HCT116 (cell line): ENCODE data around the gene CC2D2B. TPM values are rescaled to one million over a fixed set of nuclear protein-coding genes. Genes with fewer than 3 reads are reported as not detected.

Experiments used
- ATAC-seq: fragments of 200-7000 bp; cut with Tn5 transposase; 2 replicates; pipeline ENCODE4 v1.9.1; 2020; ENCODE audit warnings: mild to moderate bottlenecking, moderate library complexity
- BruUV-seq: library from RNA; stranded (reverse); fragments of 400-500 nt; replicated peaks from 2 replicates; lab custom pipeline; 2021; lab: Mats Ljungman, UMichigan
- CTCF ChIA-PET: fragments of 300-600 bp; sonication (Branson Sonifier 250); formaldehyde crosslinking; loops from one replicate; lab custom pipeline; 2021; ENCODE audit warnings: antibody characterized with exemption; lab: Charles Lee
- POLR2A ChIA-PET: fragments of 300-600, 350-600 bp; sonication (Branson Sonifier 250); formaldehyde crosslinking; loops from one replicate; lab custom pipeline; 2021; ENCODE audit warnings: antibody characterized with exemption; lab: Charles Lee
- RAD21 ChIA-PET, 2 experiments: fragments of 300-600 bp; sonication (Branson Sonifier 250); formaldehyde crosslinking; loops; one replicate each; lab custom pipeline; 2023; ENCODE audit warnings: low total read pairs in 2 of 2; ENCODE audit not compliant: uncharacterized antibody in 2 of 2, unreplicated experiment in 2 of 2, low non-redundant PET in 1 of 2; lab: Charles Lee
- DNase-seq: peaks from one replicate; pipeline ENCODE4 v3.0.0-alpha.2; 2010; ENCODE audit warnings: low read depth, low spot score
- H2AFZ ChIP-seq: fragments of 200-600 bp; shearing (Covaris generic), sonication (generic); 2 replicates; pipeline ENCODE4 v1.6.1; 2017; ENCODE audit warnings: low read depth, mixed run types, mixed read lengths, antibody characterized with exemption, low read length; ENCODE audit not compliant: poor library complexity, severe bottlenecking
- H3K27ac ChIP-seq: 2 replicates; pipeline ENCODE4 v1.5.1; 2012; ENCODE audit warnings: low read depth, low read length
- H3K27me3 ChIP-seq: fragments of 200-600 bp; sonication (generic); 2 replicates; pipeline ENCODE4 v1.6.1; 2016; ENCODE audit warnings: mixed run types, low read length, mixed read lengths; ENCODE audit not compliant: insufficient read depth
- H3K36me3 ChIP-seq, 2 experiments: fragments of 200-500 bp in 1 of 2; fragments of 200-600 bp in 1 of 2; sonication (Bioruptor generic) in 1 of 2; sonication (generic) in 1 of 2; 2 replicates each; pipeline versions ENCODE4 v1.5.1 to v1.6.1; 2014 to 2016; ENCODE audit warnings: low read length in 2 of 2, inconsistent platforms in 1 of 2, mixed read lengths in 1 of 2, mixed run types in 1 of 2; ENCODE audit not compliant: insufficient read depth in 2 of 2, control insufficient read depth in 1 of 2
- H3K4me1 ChIP-seq, 2 experiments: fragments of 200-600 bp in 1 of 2; sonication (generic) in 1 of 2; 2 replicates each; pipeline versions ENCODE4 v1.5.1 to v1.6.1; 2012 to 2017; ENCODE audit warnings: low read length in 2 of 2, inconsistent platforms in 1 of 2, mild to moderate bottlenecking in 1 of 2, mixed read lengths in 1 of 2, mixed run types in 1 of 2, moderate library complexity in 1 of 2; ENCODE audit not compliant: insufficient read depth in 2 of 2, control insufficient read depth in 1 of 2
- H3K4me2 ChIP-seq: fragments of 200-600 bp; sonication (generic); 2 replicates; pipeline ENCODE4 v1.6.1; 2017; ENCODE audit warnings: mixed run types, low read length, mixed read lengths
- H3K4me3 ChIP-seq, 2 experiments: fragments of 200-600 bp in 1 of 2; sonication (generic) in 1 of 2; replicated peaks in 1 of 2; 2 replicates each; pipeline ENCODE4 v1.5.1; 2011 to 2016; ENCODE audit warnings: low read length in 2 of 2, control low read depth in 1 of 2, low read depth in 1 of 2, mild to moderate bottlenecking in 1 of 2, mixed read lengths in 1 of 2, mixed run types in 1 of 2
- H3K79me2 ChIP-seq: fragments of 200-600 bp; sonication (generic); 2 replicates; pipeline ENCODE4 v1.6.1; 2017; ENCODE audit warnings: mild to moderate bottlenecking, mixed run types, low read length, moderate library complexity, mixed read lengths; ENCODE audit not compliant: insufficient read depth
- H3K9ac ChIP-seq: fragments of 200-600 bp; sonication (generic); 2 replicates; pipeline ENCODE4 v1.6.1; 2016; ENCODE audit warnings: low read length, mixed read lengths
- H3K9me2 ChIP-seq: fragments of 200-600 bp; sonication (generic), shearing (Covaris generic); 2 replicates; pipeline ENCODE4 v1.6.1; 2017; ENCODE audit warnings: mixed run types, mild to moderate bottlenecking, moderate library complexity; ENCODE audit not compliant: insufficient read depth
- H3K9me3 ChIP-seq, 2 experiments: fragments of 200-500 bp in 1 of 2; fragments of 200-600 bp in 1 of 2; sonication (Bioruptor generic) in 1 of 2; sonication (generic) in 1 of 2; 2 replicates each; pipeline ENCODE4 v1.6.1; 2014 to 2017; ENCODE audit warnings: low read length in 2 of 2, mixed read lengths in 2 of 2, inconsistent platforms in 1 of 2, low read depth in 1 of 2, mild to moderate bottlenecking in 1 of 2, mixed run types in 1 of 2, moderate library complexity in 1 of 2; ENCODE audit not compliant: control insufficient read depth in 1 of 2, insufficient read depth in 1 of 2
- H4K20me1 ChIP-seq: fragments of 200-600 bp; sonication (generic), shearing (Covaris generic); 2 replicates; pipeline ENCODE4 v1.6.1; 2017; ENCODE audit warnings: mixed run types, mild to moderate bottlenecking, moderate library complexity; ENCODE audit not compliant: insufficient read depth
- CBX3 ChIP-seq: IDR thresholded peaks from 2 replicates; pipeline ENCODE4 v1.6.1; 2012; ENCODE audit warnings: low read depth
- CEBPB ChIP-seq: IDR thresholded peaks from 2 replicates; pipeline ENCODE4 v1.6.1; 2012; ENCODE audit warnings: low read depth
- ELF1 ChIP-seq: IDR thresholded peaks from 2 replicates; pipeline ENCODE4 v1.6.1; 2012; ENCODE audit warnings: low read depth, borderline replicate concordance
- POLR2A ChIP-seq: IDR thresholded peaks from 2 replicates; pipeline ENCODE4 v1.7.0; 2011; ENCODE audit warnings: borderline replicate concordance; ENCODE audit not compliant: insufficient read depth, insufficient read length; ENCODE audit errors: extremely low read depth
- POLR2AphosphoS5 ChIP-seq: IDR thresholded peaks from 2 replicates; pipeline ENCODE4 v1.6.1; 2011; ENCODE audit warnings: mild to moderate bottlenecking, low read depth, low read length, moderate library complexity
- RAD21 ChIP-seq: IDR thresholded peaks from 2 replicates; pipeline ENCODE4 v1.6.1; 2012; ENCODE audit warnings: low read depth, mild to moderate bottlenecking
- SIN3A ChIP-seq: IDR thresholded peaks from 2 replicates; pipeline ENCODE4 v1.6.1; 2012; ENCODE audit warnings: low read depth
- SP1 ChIP-seq: IDR thresholded peaks from 2 replicates; pipeline ENCODE4 v1.6.1; 2012; ENCODE audit warnings: low read depth
- TCF7L2 ChIP-seq: IDR thresholded peaks from 2 replicates; pipeline ENCODE4 v1.7.0; 2011; ENCODE audit warnings: borderline replicate concordance, inconsistent platforms; ENCODE audit not compliant: insufficient read depth, insufficient read length; ENCODE audit errors: extremely low read depth
- ZFX ChIP-seq: fragments of 450-650 bp; IDR thresholded peaks from 2 replicates; pipeline ENCODE4 v1.6.1; 2017
- ZNF274 ChIP-seq: fragments of 200-500 bp; sonication (Bioruptor generic); IDR thresholded peaks from 2 replicates; pipeline ENCODE4 v1.6.1; 2014; ENCODE audit warnings: mild to moderate bottlenecking, low read depth, low read length, inconsistent platforms
- intact Hi-C: fragments of 100-400 bp; cut with micrococcal nuclease; formaldehyde crosslinking; loops from 2 replicates; pipeline ENCODE4 v1.10.0; 2022
- total RNA-seq: library from RNA; stranded (reverse); gene quantifications from one replicate; pipeline ENCODE4 v1.2.1, GENCODE V29; 2021; ENCODE audit not compliant: unreplicated experiment
- TF ChIP-seq, protein P1 (sequence below): IDR thresholded peaks from 2 replicates; pipeline ENCODE4 v1.6.1; 2012; ENCODE audit warnings: low read depth
- TF ChIP-seq, protein P2 (sequence below), 3 experiments: fragments of 200-600 bp in 1 of 3; sonication (generic) in 1 of 3; IDR thresholded peaks in 2 of 3; conservative IDR thresholded peaks in 1 of 3; 2 replicates each; pipeline ENCODE4 v1.5.1; 2012 to 2017; ENCODE audit warnings: low read depth in 2 of 3, low read length in 2 of 3, antibody characterized with exemption in 1 of 3, borderline replicate concordance in 1 of 3, control low read depth in 1 of 3, mild to moderate bottlenecking in 1 of 3, mixed read lengths in 1 of 3, mixed run types in 1 of 3, moderate library complexity in 1 of 3; ENCODE audit not compliant: insufficient read depth in 1 of 3
- TF ChIP-seq, protein P3 (sequence below): IDR thresholded peaks from 2 replicates; pipeline ENCODE4 v1.6.1; 2011; ENCODE audit warnings: mild to moderate bottlenecking, low read length, moderate library complexity; ENCODE audit not compliant: insufficient replicate concordance; ENCODE audit errors: extremely low read depth

Gene CC2D2B
- total RNA-seq, 1 experiment from 2014 or later = 0.20 TPM

DNA sequence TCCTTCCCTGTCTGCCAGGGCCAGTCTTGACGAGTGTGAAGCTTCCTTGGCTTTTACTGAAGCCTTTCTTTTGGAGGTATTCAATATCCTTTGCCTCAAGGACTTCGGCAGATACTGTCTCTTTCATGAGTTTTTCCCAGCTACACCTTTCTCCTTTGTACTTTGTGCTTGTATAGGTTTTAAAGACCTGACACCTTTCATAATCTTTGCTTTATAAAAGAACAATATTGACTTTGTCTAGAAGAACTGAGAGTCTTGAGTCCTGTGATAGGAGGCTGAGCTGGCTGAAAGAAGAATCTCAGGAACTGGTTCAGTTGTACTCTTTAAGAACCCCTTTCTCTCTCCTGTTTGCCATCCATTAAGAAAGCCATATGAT, 41.3 kb upstream of the CC2D2B start:
- H4K20me1 ChIP-seq = no peaks in the 10 kb centered on the region
- ATAC-seq = no peak
- no peaks in the 10 kb centered on the region for H3K9me2 ChIP-seq
- H3K27me3 ChIP-seq = no peaks in the 10 kb centered on the region
- POLR2A ChIA-PET = no interaction called here
- no peak overlapping the region for H3K9ac ChIP-seq
- no peak overlapping the region for H3K4me3 ChIP-seq
- no peaks in the 10 kb centered on the region for H3K36me3 ChIP-seq
- intact Hi-C loops = no loop called here
- RAD21 ChIA-PET = no interaction called here
- TF ChIP-seq CEBPB (no peak), SIN3A (no peak)
- no peaks in the 10 kb centered on the region for H3K79me2 ChIP-seq
- H3K4me1 ChIP-seq = no peaks in the 10 kb centered on the region
- DNase-seq = no peak
- H3K27ac ChIP-seq = no peak overlapping the region
- H3K9me3 ChIP-seq = no peaks in the 10 kb centered on the region
- CTCF ChIA-PET = interaction anchor here (4.8 kb wide), 1 partner anchor 172 kb away, joined by 38 read pairs; the partner anchor contains the start of gene TCTN3
- no TSS peak for BruUV-seq
- H3K4me2 ChIP-seq = no peak overlapping the region
- H2AFZ ChIP-seq = no peak overlapping the region

DNA sequence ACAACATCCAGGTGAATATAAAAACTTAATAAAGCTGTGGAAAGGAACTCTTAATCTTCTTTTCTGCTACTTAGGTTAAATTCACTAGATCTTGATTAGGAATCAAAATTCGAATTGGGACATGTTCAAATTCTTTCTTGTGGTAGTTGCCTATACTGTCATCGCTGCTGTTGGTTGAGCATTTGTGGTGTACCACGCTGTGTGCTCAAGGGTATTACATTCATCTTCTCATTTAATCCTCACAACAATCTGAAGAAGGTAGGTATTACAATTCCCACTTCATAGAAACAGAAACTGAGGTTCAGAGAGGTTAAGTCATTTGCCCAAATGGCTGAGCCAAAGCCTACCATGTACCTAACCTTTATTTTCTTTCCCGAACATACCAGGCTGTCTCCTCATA, 39.9 kb upstream of the CC2D2B start:
- Histone ChIP-seq H3K9me3 (no peaks in the 10 kb centered on the region), H4K20me1 (no peaks in the 10 kb centered on the region), H3K36me3 (no peaks in the 10 kb centered on the region), H3K27me3 (no peaks in the 10 kb centered on the region), H2AFZ (no peak overlapping the region), H3K4me2 (no peak overlapping the region), H3K9me2 (no peaks in the 10 kb centered on the region), H3K4me3 (no peak overlapping the region), H3K4me1 (no peaks in the 10 kb centered on the region), H3K27ac (no peak overlapping the region), H3K9ac (no peak overlapping the region), H3K79me2 (no peaks in the 10 kb centered on the region)
- ChIA-PET CTCF (interaction anchor here (4.8 kb wide), 1 partner anchor 174 kb away, joined by 38 read pairs; the partner anchor contains the start of gene TCTN3), RAD21 (no interaction called here), POLR2A (no interaction called here)
- intact Hi-C loops = no loop called here
- no TSS peak for BruUV-seq
- ATAC-seq = no peak
- no peak for DNase-seq
- TF ChIP-seq SP1 (no peak), ZNF274 (no peak), POLR2A (no peak), CBX3 (no peak), SIN3A (no peak), TCF7L2 (no peak), ELF1 (no peak), RAD21 (no peak), ZFX (no peak), POLR2AphosphoS5 (no peak)
- TF ChIP-seq, protein P1, sequence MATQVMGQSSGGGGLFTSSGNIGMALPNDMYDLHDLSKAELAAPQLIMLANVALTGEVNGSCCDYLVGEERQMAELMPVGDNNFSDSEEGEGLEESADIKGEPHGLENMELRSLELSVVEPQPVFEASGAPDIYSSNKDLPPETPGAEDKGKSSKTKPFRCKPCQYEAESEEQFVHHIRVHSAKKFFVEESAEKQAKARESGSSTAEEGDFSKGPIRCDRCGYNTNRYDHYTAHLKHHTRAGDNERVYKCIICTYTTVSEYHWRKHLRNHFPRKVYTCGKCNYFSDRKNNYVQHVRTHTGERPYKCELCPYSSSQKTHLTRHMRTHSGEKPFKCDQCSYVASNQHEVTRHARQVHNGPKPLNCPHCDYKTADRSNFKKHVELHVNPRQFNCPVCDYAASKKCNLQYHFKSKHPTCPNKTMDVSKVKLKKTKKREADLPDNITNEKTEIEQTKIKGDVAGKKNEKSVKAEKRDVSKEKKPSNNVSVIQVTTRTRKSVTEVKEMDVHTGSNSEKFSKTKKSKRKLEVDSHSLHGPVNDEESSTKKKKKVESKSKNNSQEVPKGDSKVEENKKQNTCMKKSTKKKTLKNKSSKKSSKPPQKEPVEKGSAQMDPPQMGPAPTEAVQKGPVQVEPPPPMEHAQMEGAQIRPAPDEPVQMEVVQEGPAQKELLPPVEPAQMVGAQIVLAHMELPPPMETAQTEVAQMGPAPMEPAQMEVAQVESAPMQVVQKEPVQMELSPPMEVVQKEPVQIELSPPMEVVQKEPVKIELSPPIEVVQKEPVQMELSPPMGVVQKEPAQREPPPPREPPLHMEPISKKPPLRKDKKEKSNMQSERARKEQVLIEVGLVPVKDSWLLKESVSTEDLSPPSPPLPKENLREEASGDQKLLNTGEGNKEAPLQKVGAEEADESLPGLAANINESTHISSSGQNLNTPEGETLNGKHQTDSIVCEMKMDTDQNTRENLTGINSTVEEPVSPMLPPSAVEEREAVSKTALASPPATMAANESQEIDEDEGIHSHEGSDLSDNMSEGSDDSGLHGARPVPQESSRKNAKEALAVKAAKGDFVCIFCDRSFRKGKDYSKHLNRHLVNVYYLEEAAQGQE = no peak
- TF ChIP-seq, protein P2, sequence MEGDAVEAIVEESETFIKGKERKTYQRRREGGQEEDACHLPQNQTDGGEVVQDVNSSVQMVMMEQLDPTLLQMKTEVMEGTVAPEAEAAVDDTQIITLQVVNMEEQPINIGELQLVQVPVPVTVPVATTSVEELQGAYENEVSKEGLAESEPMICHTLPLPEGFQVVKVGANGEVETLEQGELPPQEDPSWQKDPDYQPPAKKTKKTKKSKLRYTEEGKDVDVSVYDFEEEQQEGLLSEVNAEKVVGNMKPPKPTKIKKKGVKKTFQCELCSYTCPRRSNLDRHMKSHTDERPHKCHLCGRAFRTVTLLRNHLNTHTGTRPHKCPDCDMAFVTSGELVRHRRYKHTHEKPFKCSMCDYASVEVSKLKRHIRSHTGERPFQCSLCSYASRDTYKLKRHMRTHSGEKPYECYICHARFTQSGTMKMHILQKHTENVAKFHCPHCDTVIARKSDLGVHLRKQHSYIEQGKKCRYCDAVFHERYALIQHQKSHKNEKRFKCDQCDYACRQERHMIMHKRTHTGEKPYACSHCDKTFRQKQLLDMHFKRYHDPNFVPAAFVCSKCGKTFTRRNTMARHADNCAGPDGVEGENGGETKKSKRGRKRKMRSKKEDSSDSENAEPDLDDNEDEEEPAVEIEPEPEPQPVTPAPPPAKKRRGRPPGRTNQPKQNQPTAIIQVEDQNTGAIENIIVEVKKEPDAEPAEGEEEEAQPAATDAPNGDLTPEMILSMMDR (IDR thresholded peaks at IDR 0.05 in 2 of 3, conservative IDR thresholded peaks at IDR 0.05 in 1 of 3; ENCODE audit: borderline replicate concordance in 1 of 3, insufficient read depth in 1 of 3, low read depth in 2 of 3, low read length in 2 of 3) = no peak
- TF ChIP-seq, protein P3, sequence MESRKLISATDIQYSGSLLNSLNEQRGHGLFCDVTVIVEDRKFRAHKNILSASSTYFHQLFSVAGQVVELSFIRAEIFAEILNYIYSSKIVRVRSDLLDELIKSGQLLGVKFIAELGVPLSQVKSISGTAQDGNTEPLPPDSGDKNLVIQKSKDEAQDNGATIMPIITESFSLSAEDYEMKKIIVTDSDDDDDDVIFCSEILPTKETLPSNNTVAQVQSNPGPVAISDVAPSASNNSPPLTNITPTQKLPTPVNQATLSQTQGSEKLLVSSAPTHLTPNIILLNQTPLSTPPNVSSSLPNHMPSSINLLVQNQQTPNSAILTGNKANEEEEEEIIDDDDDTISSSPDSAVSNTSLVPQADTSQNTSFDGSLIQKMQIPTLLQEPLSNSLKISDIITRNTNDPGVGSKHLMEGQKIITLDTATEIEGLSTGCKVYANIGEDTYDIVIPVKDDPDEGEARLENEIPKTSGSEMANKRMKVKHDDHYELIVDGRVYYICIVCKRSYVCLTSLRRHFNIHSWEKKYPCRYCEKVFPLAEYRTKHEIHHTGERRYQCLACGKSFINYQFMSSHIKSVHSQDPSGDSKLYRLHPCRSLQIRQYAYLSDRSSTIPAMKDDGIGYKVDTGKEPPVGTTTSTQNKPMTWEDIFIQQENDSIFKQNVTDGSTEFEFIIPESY = no peak
